D721Med (cell line): ENCODE results near the gene DDX19B.

Source experiments
- DNase-seq: peaks from one replicate; pipeline ENCODE4 v3.0.0; 2011; ENCODE audit warnings: low spot score; ENCODE audit not compliant: insufficient read length
- FAIRE-seq: peaks from 2 replicates; lab custom pipeline; 2011; peaks lifted over from hg19 to GRCh38; lab: Jason Lieb, UNC
- TF ChIP-seq, protein P1 (sequence below): IDR thresholded peaks from 2 replicates; pipeline ENCODE4 v1.5.1; 2012; ENCODE audit warnings: mild to moderate bottlenecking, control low read depth; ENCODE audit not compliant: insufficient read depth; ENCODE audit errors: missing control alignments

The DDX19B gene

DNA sequence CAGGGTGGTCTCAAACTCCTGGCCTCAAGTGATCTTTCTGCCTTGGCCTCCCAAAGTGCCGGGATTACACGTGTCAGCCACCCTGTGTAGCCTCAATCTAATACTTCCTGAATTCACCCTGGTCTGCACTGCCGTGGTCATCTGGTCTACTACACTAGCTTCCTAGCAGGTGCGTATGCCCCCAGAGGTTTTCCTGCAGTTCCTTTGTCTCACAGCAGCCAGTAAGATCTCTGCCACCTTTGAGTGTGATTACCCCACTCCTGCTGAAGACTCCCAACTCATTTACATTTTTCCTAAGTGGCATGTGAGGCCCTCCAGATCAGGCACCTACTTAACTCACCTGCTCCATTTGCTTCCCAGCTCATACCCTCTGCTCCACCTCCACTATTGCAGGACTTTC lies 42.6 kb downstream of the DDX19B start:
- TF ChIP-seq, protein P1, sequence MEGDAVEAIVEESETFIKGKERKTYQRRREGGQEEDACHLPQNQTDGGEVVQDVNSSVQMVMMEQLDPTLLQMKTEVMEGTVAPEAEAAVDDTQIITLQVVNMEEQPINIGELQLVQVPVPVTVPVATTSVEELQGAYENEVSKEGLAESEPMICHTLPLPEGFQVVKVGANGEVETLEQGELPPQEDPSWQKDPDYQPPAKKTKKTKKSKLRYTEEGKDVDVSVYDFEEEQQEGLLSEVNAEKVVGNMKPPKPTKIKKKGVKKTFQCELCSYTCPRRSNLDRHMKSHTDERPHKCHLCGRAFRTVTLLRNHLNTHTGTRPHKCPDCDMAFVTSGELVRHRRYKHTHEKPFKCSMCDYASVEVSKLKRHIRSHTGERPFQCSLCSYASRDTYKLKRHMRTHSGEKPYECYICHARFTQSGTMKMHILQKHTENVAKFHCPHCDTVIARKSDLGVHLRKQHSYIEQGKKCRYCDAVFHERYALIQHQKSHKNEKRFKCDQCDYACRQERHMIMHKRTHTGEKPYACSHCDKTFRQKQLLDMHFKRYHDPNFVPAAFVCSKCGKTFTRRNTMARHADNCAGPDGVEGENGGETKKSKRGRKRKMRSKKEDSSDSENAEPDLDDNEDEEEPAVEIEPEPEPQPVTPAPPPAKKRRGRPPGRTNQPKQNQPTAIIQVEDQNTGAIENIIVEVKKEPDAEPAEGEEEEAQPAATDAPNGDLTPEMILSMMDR, result no peak
- no peak for FAIRE-seq
- DNase-seq, result no peak

DNA sequence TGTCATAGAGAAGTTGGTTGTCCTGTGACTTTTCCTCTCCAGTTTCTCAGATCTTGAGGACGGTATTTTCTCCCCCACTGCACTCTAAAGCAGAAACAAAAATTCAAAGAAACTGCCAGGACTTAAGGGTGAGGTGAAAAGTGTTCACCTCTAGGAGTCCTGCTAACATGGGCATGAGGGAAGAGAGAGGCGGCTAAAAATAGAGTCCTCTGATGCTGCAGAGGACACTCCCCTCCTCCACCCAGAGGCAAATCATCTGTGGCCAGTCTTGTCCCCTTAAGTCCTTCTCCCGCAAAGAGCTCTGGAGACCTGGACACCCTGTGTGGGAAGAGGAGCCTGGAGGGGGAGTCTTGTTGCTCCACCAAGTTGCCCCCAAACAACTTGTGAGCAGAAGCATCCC lies 43.0 kb downstream of the DDX19B start:
- DNase-seq (no peak), FAIRE-seq (no peak)
- TF ChIP-seq, protein P1, result no peak

DNA sequence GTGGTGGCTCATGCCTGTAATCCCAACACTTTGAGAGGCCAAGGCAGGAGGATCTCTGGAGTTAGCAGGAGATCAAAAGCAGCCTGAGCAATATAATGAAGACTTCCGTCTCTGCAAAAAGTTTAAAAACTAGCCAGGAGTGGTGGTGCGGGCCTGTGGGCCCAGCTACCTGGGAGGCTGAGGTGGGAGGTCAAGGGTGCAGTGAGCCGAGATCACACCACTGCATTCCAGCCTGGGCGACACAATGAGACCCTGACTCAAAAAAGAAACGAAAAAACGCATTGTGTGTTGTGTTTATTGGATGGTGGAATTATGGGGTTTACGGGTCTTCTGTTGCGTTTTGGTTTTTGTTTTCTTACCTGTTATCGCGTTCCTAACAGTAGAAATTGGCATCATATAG lies 46.9 kb downstream of the DDX19B start:
- TF ChIP-seq, protein P1, result no peak
- no peak for FAIRE-seq
- DNase-seq, result no peak

DNA sequence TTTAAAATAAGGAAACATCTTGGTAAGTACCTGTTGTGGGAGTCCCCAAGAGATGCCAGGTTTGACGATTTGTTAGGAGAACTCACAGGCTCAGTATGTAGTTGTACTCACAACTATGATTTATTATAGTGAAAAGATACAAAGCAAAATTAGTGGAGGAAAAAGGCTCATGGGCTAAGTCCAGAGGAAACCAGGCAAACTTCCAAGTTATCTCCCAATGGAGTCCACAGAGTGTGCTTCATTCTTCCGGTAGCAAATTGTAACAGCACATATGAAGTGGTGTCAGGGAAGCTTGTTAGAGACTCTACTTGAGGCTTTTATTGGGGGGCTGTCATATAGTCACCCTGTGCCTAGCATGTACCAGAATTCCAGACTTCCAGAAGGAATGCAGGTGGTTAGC lies 50.0 kb downstream of the DDX19B start:
- no peak for FAIRE-seq
- TF ChIP-seq, protein P1, result no peak
- DNase-seq, result no peak

DNA sequence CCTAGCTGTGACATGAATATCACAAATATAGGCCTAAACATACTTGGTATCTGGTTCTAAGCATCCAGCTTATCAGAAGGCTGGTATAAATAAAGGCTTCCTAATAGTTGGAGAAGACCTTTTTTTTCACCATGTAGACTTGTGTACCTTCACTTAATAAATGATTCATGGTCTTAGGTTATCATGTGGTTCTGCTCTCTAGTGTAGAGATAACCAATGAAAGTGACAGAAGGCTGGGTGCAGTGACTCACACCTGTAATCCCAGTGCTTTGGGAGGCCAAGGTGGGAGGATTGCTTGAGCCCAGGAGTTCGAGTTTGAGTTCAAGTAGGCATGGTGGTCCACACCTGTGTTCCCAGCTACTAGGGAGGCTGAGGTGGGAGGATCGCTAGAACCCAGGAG lies 50.8 kb downstream of the DDX19B start:
- FAIRE-seq (no peak), DNase-seq (no peak)
- TF ChIP-seq, protein P1, result no peak

DNA sequence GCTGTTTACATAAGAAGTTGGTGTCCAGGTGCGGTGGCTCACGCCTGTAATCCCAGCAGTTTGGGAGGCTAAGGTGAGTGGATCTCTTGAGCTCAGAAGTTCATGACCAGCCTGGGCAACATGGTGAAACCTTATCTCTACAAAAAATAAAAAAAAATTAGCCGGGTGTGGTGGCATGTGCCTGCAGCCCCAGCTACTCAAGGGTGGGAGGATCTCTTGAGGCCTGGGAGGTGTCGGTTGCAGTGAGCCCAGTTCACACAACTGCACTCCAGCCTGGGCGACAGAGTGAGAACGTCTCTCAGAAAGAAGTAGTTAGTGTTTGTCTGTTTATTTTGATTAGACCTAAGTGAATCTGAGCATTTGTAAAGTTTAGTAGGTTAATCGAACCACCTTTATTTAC lies 60.6 kb downstream of the DDX19B start:
- DNase-seq (no peak), FAIRE-seq (no peak)
- TF ChIP-seq, protein P1, result no peak

DNA sequence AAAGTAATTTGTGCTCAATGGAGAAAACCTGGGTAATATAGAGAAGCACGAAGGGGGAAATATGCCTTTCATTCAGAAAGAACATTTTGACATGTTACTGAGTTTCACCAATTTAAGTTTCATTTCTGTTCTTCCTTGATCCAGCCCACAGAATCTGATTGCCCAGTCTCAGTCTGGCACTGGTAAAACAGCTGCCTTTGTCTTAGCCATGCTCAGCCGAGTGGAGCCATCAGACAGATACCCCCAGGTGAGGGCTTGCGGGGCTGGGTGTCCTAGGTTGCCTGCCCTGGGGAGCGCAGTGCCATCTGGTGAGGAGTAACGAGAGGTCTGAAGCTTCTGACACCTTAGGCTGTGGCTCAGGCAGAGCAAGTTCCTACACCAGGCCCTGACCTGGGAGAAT lies 65.4 kb downstream of the DDX19B start:
- DNase-seq (no peak), FAIRE-seq (no peak)
- TF ChIP-seq, protein P1, result no peak
